Astrocyte of the spinal cord (primary cell): ENCODE results near the gene USF2.
"Not testable (repeated sequence)": the region's sequence is repeated elsewhere in the genome, so short reads cannot be mapped to it uniquely, and the experiment has no call there.

Experiments used
- DNase-seq: peaks from one replicate; pipeline ENCODE4 v3.0.0; 2011; ENCODE audit warnings: low read depth, low spot score
- H3K4me3 ChIP-seq: 2 replicates; pipeline ENCODE4 v1.5.1; 2011; ENCODE audit warnings: low read depth, mild to moderate bottlenecking, low read length, moderate library complexity
- CTCF ChIP-seq: IDR thresholded peaks from 2 replicates; pipeline ENCODE4 v1.5.1; 2012; ENCODE audit warnings: low read depth, mild to moderate bottlenecking, low read length, inconsistent platforms
- in situ Hi-C: cut with HindIII; loops from 2 replicates; pipeline ENCODE4 v1.10.0; 2017; ENCODE audit warnings: low sequenced_read_pairs

The USF2 gene

GRCh38 chr19:35279985-35280821 is 11.4 kb downstream of the USF2 start:
- no peak overlapping the region for H3K4me3 ChIP-seq
- TF ChIP-seq CTCF: no peak
- in situ Hi-C loops: no loop called here
- DNase-seq: no peak

GRCh38 chr19:35281303-35281702 is 12.5 kb downstream of the USF2 start:
- in situ Hi-C loops: no loop called here
- no peak for TF ChIP-seq CTCF
- no peak for DNase-seq
- H3K4me3 ChIP-seq: no peak overlapping the region

- in situ Hi-C loops: no loop called here
- H3K4me3 ChIP-seq: no peak overlapping the region
- TF ChIP-seq CTCF: no peak
- no peak for DNase-seq
Observed at GRCh38 chr19:35284153-35285094, 15.7 kb downstream of the USF2 start.

- no peak for TF ChIP-seq CTCF
- in situ Hi-C loops: no loop called here
- no peak for DNase-seq
- H3K4me3 ChIP-seq: no peak overlapping the region
Observed at GRCh38 chr19:35285095-35285449, 16.3 kb downstream of the USF2 start.

GRCh38 chr19:35285465-35285864 is 16.7 kb downstream of the USF2 start:
- DNase-seq, in situ Hi-C loops, H3K4me3 ChIP-seq: not testable (repeated sequence)

GRCh38 chr19:35286101-35286500 is 17.3 kb downstream of the USF2 start:
- H3K4me3 ChIP-seq, DNase-seq, in situ Hi-C loops: not testable (repeated sequence)

- in situ Hi-C loops: no loop called here
- no peak overlapping the region for H3K4me3 ChIP-seq
Observed at GRCh38 chr19:35287713-35288112, 19.0 kb downstream of the USF2 start.

More at GRCh38 chr19:35287713-35288112, 19.0 kb downstream of the USF2 start:
- TF ChIP-seq CTCF: no peak
- no peak for DNase-seq
